Liver (tissue), 9 donors: Measurements from ENCODE around the gene EXOC4. TPM values are rescaled to one million over a fixed set of nuclear protein-coding genes. Genes with fewer than 3 reads are reported as not detected.

Source experiments
- DNase-seq: peaks from one replicate; pipeline ENCODE4 v3.0.0-alpha.2; 2017; ENCODE audit warnings: low spot score
- H3K27ac ChIP-seq, 2 donors: one replicate each; pipeline ENCODE4 v1.7.0; 2013; ENCODE audit warnings: inconsistent platforms in 2 of 2, low read length in 2 of 2, control low read depth in 1 of 2, low read depth in 1 of 2, mild to moderate bottlenecking in 1 of 2
- H3K27me3 ChIP-seq, 4 donors: one replicate each; pipeline versions ENCODE4 v1.6.1 to v1.7.0; 2013; ENCODE audit warnings: low read length in 3 of 4, inconsistent platforms in 1 of 4, mild to moderate bottlenecking in 1 of 4, moderate library complexity in 1 of 4; ENCODE audit not compliant: control insufficient read depth in 4 of 4, insufficient read depth in 4 of 4
- H3K36me3 ChIP-seq, 4 donors: one replicate each; pipeline versions ENCODE4 v1.6.1 to v1.7.0; 2013; ENCODE audit warnings: low read length in 3 of 4, mild to moderate bottlenecking in 3 of 4, low read depth in 1 of 4, moderate library complexity in 1 of 4; ENCODE audit not compliant: control insufficient read depth in 4 of 4, insufficient read depth in 3 of 4
- H3K4me1 ChIP-seq, 4 donors: one replicate each; pipeline versions ENCODE4 v1.6.1 to v1.7.0; 2013; ENCODE audit warnings: low read length in 3 of 4, mild to moderate bottlenecking in 3 of 4, moderate library complexity in 1 of 4; ENCODE audit not compliant: control insufficient read depth in 4 of 4, insufficient read depth in 4 of 4
- H3K4me3 ChIP-seq, 3 donors: one replicate each; pipeline versions ENCODE4 v1.6.1 to v1.7.0; 2013; ENCODE audit warnings: low read length in 3 of 3, control low read depth in 1 of 3, low read depth in 1 of 3, mild to moderate bottlenecking in 1 of 3
- H3K9ac ChIP-seq, 2 donors: one replicate each; pipeline ENCODE4 v1.7.0; 2013; ENCODE audit warnings: low read length in 2 of 2, mild to moderate bottlenecking in 2 of 2, moderate library complexity in 2 of 2, control low read depth in 1 of 2, low read depth in 1 of 2
- H3K9me3 ChIP-seq, 4 donors: one replicate each; pipeline versions ENCODE4 v1.6.1 to v1.7.0; 2013; ENCODE audit warnings: low read length in 3 of 4; ENCODE audit not compliant: control insufficient read depth in 4 of 4
- EGR1 ChIP-seq, 2 donors: IDR thresholded peaks; 2 replicates each; pipeline ENCODE4 v1.6.1; 2016 to 2018; ENCODE audit warnings: antibody characterized with exemption in 2 of 2, low read depth in 2 of 2
- FOXA2 ChIP-seq: IDR thresholded peaks from 2 replicates; pipeline ENCODE4 v1.6.1; 2016; ENCODE audit warnings: antibody characterized with exemption
- GABPA ChIP-seq, 2 donors: IDR thresholded peaks in 1 of 2; conservative IDR thresholded peaks in 1 of 2; 2 replicates each; pipeline ENCODE4 v1.6.1; 2016; ENCODE audit warnings: antibody characterized with exemption in 2 of 2, mild to moderate bottlenecking in 1 of 2, moderate library complexity in 1 of 2
- HNF4G ChIP-seq: IDR thresholded peaks from 2 replicates; pipeline ENCODE4 v1.6.1; 2016; ENCODE audit warnings: antibody characterized with exemption
- JUND ChIP-seq, 2 donors: IDR thresholded peaks; 2 replicates each; pipeline ENCODE4 v1.6.1; 2016; ENCODE audit warnings: antibody characterized with exemption in 2 of 2
- NR2F2 ChIP-seq: IDR thresholded peaks from 2 replicates; pipeline ENCODE4 v1.6.1; 2016; ENCODE audit warnings: antibody characterized with exemption
- RAD21 ChIP-seq, 2 donors: IDR thresholded peaks; 2 replicates each; pipeline ENCODE4 v1.6.1; 2016; ENCODE audit warnings: antibody characterized with exemption in 2 of 2, mild to moderate bottlenecking in 2 of 2
- SP1 ChIP-seq: IDR thresholded peaks from 2 replicates; pipeline ENCODE4 v1.6.1; 2018; ENCODE audit warnings: antibody characterized with exemption, mild to moderate bottlenecking
- TAF1 ChIP-seq: conservative IDR thresholded peaks from 2 replicates; pipeline ENCODE4 v1.6.1; 2016; ENCODE audit warnings: antibody characterized with exemption, mild to moderate bottlenecking
- YY1 ChIP-seq: IDR thresholded peaks from 2 replicates; pipeline ENCODE4 v1.6.1; 2016; ENCODE audit warnings: antibody characterized with exemption, mild to moderate bottlenecking
- WGBS: extraction: QIAGEN DNeasy Blood & Tissue Kit; methylation state at CpG from one replicate; pipeline ENCODE4 v1.1.7; 2013; 5-methylcytosine and 5-hydroxymethylcytosine counted together
- polyA plus RNA-seq, 2 donors: library from polyadenylated mRNA; stranded (reverse) in 1 of 2; unstranded in 1 of 2; fragments of 200-250 nt in 1 of 2; fragments of >200 nt in 1 of 2; fragmentation: Nextera tagmentation in 1 of 2; extraction: Ambion mirVana in 1 of 2; gene quantifications; one replicate each; pipeline versions ENCODE4 v1.2.1 to v1.2.3, GENCODE V29; 2013 to 2015
- total RNA-seq, 2 donors: library from RNA; depleted of rRNA; stranded (reverse); fragments of >200 nt; gene quantifications; one replicate each; pipeline ENCODE4 v1.2.3, GENCODE V29; 2014
- TF ChIP-seq, protein P1 (sequence below): IDR thresholded peaks from 2 replicates; pipeline ENCODE4 v1.6.1; 2016; ENCODE audit warnings: antibody characterized with exemption
- TF ChIP-seq, protein P2 (sequence below): fragments of 150-350 bp; IDR thresholded peaks from 2 replicates; pipeline ENCODE4 v1.5.1; 2017; ENCODE audit warnings: improper control_type of control experiment, low read depth, low read length; ENCODE audit not compliant: missing input control
- TF ChIP-seq, protein P3 (sequence below): IDR thresholded peaks from 2 replicates; pipeline ENCODE4 v1.6.1; 2016; ENCODE audit warnings: antibody characterized with exemption, mild to moderate bottlenecking
- TF ChIP-seq, protein P4 (sequence below): IDR thresholded peaks from 2 replicates; pipeline ENCODE4 v1.6.1; 2016; ENCODE audit warnings: antibody characterized with exemption
- TF ChIP-seq, protein P5 (sequence below): IDR thresholded peaks from 2 replicates; pipeline ENCODE4 v1.6.1; 2016; ENCODE audit warnings: antibody characterized with exemption
- donor health status: healthy.
- donor health status: healthy.
- donor health status: healthy.
- donor health status: healthy.
- donor health status: healthy.

EXOC4 gene
- total and polyA plus RNA-seq, 4 donors: 9.5 to 55.9 (median 23.6) TPM

DNA sequence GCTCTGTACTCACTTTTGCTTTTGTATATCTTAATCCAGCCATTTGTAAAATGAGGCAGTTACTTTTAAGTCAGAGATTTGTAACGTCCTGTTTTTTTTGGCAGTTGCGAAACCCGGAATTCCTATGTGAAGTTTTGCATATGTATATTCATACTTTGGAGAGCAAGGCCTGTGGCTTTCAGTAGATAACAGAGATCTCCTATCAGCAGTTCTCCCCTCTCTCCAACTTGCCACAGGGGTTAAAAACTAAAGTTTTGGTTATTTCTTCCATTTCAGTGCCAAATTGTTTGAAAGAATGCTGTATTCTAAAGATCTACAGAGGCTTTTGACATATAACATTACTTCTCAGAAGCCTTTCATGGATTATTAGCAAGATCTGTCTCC is 102.4 kb downstream of the EXOC4 start:
- Histone ChIP-seq H3K36me3 (peaks cover 0 to 9% (median under 1%) of the 10 kb centered on the region in 4 donors), H3K27ac (no peak overlapping the region), H3K9me3 (peaks cover 0 to 6% (median under 1%) of the 10 kb centered on the region in 4 donors), H3K4me1 (no peaks in the 10 kb centered on the region), H3K4me3 (no peak overlapping the region), H3K9ac (no peak overlapping the region), H3K27me3 (no peaks in the 10 kb centered on the region)
- TF ChIP-seq, protein P1, sequence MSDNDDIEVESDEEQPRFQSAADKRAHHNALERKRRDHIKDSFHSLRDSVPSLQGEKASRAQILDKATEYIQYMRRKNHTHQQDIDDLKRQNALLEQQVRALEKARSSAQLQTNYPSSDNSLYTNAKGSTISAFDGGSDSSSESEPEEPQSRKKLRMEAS: no peak
- TF ChIP-seq HNF4G (no peak), EGR1 (IDR thresholded peaks at IDR 0.05; ENCODE audit: low read depth in 2 of 2) (no peak), GABPA (IDR thresholded peaks at IDR 0.05 in 1 of 2, conservative IDR thresholded peaks at IDR 0.05 in 1 of 2) (no peak), FOXA2 (no peak)
- TF ChIP-seq, protein P2, sequence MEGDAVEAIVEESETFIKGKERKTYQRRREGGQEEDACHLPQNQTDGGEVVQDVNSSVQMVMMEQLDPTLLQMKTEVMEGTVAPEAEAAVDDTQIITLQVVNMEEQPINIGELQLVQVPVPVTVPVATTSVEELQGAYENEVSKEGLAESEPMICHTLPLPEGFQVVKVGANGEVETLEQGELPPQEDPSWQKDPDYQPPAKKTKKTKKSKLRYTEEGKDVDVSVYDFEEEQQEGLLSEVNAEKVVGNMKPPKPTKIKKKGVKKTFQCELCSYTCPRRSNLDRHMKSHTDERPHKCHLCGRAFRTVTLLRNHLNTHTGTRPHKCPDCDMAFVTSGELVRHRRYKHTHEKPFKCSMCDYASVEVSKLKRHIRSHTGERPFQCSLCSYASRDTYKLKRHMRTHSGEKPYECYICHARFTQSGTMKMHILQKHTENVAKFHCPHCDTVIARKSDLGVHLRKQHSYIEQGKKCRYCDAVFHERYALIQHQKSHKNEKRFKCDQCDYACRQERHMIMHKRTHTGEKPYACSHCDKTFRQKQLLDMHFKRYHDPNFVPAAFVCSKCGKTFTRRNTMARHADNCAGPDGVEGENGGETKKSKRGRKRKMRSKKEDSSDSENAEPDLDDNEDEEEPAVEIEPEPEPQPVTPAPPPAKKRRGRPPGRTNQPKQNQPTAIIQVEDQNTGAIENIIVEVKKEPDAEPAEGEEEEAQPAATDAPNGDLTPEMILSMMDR: no peak
- 85% methylated on average over 3 of the region's 3 CpGs for WGBS
- no peak for DNase-seq

DNA sequence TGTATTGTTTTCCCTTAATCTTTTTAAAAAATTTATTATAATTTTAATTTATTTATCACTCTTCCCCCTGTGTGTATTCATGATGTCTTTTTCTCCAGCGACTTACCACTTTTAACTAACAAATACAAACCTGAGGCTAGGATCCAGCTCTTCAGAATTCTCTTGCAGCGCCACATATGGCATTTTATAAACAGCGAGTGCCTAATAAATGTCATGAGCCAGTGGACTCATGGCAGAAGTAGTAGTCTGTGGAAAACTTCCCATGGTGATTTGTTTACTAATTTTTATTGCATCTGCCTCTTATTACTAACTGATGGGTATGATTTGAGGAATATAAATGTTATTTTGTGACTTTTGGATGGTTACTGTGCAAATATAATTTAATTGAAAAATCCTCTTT is 102.9 kb downstream of the EXOC4 start:
- no peaks in the 10 kb centered on the region for H3K4me1 ChIP-seq
- no peak overlapping the region for H3K4me3 ChIP-seq
- TF ChIP-seq, protein P3, sequence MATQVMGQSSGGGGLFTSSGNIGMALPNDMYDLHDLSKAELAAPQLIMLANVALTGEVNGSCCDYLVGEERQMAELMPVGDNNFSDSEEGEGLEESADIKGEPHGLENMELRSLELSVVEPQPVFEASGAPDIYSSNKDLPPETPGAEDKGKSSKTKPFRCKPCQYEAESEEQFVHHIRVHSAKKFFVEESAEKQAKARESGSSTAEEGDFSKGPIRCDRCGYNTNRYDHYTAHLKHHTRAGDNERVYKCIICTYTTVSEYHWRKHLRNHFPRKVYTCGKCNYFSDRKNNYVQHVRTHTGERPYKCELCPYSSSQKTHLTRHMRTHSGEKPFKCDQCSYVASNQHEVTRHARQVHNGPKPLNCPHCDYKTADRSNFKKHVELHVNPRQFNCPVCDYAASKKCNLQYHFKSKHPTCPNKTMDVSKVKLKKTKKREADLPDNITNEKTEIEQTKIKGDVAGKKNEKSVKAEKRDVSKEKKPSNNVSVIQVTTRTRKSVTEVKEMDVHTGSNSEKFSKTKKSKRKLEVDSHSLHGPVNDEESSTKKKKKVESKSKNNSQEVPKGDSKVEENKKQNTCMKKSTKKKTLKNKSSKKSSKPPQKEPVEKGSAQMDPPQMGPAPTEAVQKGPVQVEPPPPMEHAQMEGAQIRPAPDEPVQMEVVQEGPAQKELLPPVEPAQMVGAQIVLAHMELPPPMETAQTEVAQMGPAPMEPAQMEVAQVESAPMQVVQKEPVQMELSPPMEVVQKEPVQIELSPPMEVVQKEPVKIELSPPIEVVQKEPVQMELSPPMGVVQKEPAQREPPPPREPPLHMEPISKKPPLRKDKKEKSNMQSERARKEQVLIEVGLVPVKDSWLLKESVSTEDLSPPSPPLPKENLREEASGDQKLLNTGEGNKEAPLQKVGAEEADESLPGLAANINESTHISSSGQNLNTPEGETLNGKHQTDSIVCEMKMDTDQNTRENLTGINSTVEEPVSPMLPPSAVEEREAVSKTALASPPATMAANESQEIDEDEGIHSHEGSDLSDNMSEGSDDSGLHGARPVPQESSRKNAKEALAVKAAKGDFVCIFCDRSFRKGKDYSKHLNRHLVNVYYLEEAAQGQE: no peak
- TF ChIP-seq, protein P2: no peak
- TF ChIP-seq, protein P4, sequence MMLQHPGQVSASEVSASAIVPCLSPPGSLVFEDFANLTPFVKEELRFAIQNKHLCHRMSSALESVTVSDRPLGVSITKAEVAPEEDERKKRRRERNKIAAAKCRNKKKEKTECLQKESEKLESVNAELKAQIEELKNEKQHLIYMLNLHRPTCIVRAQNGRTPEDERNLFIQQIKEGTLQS: no peak
- TF ChIP-seq SP1 (no peak), YY1 (no peak), RAD21 (IDR thresholded peaks at IDR 0.05) (no peak), JUND (IDR thresholded peaks at IDR 0.05) (no peak), NR2F2 (no peak), TAF1 (no peak), FOXA2 (no peak), GABPA (IDR thresholded peaks at IDR 0.05 in 1 of 2, conservative IDR thresholded peaks at IDR 0.05 in 1 of 2) (no peak)
- TF ChIP-seq, protein P5, sequence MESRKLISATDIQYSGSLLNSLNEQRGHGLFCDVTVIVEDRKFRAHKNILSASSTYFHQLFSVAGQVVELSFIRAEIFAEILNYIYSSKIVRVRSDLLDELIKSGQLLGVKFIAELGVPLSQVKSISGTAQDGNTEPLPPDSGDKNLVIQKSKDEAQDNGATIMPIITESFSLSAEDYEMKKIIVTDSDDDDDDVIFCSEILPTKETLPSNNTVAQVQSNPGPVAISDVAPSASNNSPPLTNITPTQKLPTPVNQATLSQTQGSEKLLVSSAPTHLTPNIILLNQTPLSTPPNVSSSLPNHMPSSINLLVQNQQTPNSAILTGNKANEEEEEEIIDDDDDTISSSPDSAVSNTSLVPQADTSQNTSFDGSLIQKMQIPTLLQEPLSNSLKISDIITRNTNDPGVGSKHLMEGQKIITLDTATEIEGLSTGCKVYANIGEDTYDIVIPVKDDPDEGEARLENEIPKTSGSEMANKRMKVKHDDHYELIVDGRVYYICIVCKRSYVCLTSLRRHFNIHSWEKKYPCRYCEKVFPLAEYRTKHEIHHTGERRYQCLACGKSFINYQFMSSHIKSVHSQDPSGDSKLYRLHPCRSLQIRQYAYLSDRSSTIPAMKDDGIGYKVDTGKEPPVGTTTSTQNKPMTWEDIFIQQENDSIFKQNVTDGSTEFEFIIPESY: no peak
- TF ChIP-seq, protein P1: no peak
- no peak for DNase-seq
- no peak overlapping the region for H3K9ac ChIP-seq
- 97% methylated on average over 3 of the region's 3 CpGs for WGBS
- H3K9me3 ChIP-seq: peaks cover 0 to 6% (median under 1%) of the 10 kb centered on the region in 4 donors
- no peak overlapping the region for H3K27ac ChIP-seq
- no peaks in the 10 kb centered on the region for H3K27me3 ChIP-seq
- H3K36me3 ChIP-seq: peaks cover 0 to 9% (median under 1%) of the 10 kb centered on the region in 4 donors
